ENCODE measurements around the gene BDH1.

The BDH1 gene

GRCh38 chr3:197547306-197548011 is 8.3 kb downstream of the BDH1 start:
- DNase-seq, result no peak

- DNase-seq, result no peak
Measured at GRCh38 chr3:197546307-197547085, 9.3 kb downstream of the BDH1 start.

GRCh38 chr3:197545571-197545970 is 10.2 kb downstream of the BDH1 start:
- DNase-seq, result no peak

GRCh38 chr3:197545101-197545500 is 10.7 kb downstream of the BDH1 start:
- no peak for DNase-seq

GRCh38 chr3:197542741-197543454 is 12.9 kb downstream of the BDH1 start:
- no peak for DNase-seq

- no peak for DNase-seq
Measured at GRCh38 chr3:197541756-197542539, 13.8 kb downstream of the BDH1 start.

GRCh38 chr3:197540961-197541377 is 14.8 kb downstream of the BDH1 start:
- no peak for DNase-seq

- DNase-seq, result no peak
Measured at GRCh38 chr3:197539651-197540051, 16.1 kb downstream of the BDH1 start.

- no peak for DNase-seq
Measured at GRCh38 chr3:197533927-197534725, 21.6 kb downstream of the BDH1 start.

GRCh38 chr3:197533396-197533795 is 22.4 kb downstream of the BDH1 start:
- DNase-seq, result no peak

GRCh38 chr3:197532388-197532787 is 23.4 kb downstream of the BDH1 start:
- no peak for DNase-seq

- no peak for DNase-seq
Measured at GRCh38 chr3:197528190-197528589, 27.6 kb downstream of the BDH1 start.

GRCh38 chr3:197527569-197527968 is 28.2 kb downstream of the BDH1 start:
- no peak for DNase-seq

- DNase-seq, result no peak
Measured at GRCh38 chr3:197525706-197526105, 30.1 kb downstream of the BDH1 start.

- no peak for DNase-seq
Measured at GRCh38 chr3:197524128-197524527, 31.6 kb downstream of the BDH1 start.

GRCh38 chr3:197523526-197523925 is 32.2 kb downstream of the BDH1 start:
- no peak for DNase-seq

GRCh38 chr3:197522881-197523441 is 32.8 kb downstream of the BDH1 start:
- DNase-seq, result no peak

GRCh38 chr3:197522183-197522715 is 33.5 kb downstream of the BDH1 start:
- DNase-seq, result no peak

- DNase-seq, result no peak
Measured at GRCh38 chr3:197521277-197522182, 34.2 kb downstream of the BDH1 start.

All from RPMI8226 (cell line).